Ishikawa (cell line): Measurements from ENCODE around the gene HCN2.

Experiments
- CEBPB ChIP-seq: IDR thresholded peaks from 2 replicates; pipeline ENCODE4 v1.6.1; 2012
- REST ChIP-seq: IDR thresholded peaks from 2 replicates; pipeline ENCODE4 v1.6.1; 2012; ENCODE audit warnings: low read depth, mild to moderate bottlenecking

GRCh38 chr19:611481-611868 lies 21.8 kb downstream of the HCN2 start:
- TF ChIP-seq CEBPB (no peak), REST (no peak)
